HepG2 (cell line): Measurements from ENCODE around the gene SLC25A22. TPM values are rescaled to one million over a fixed set of nuclear protein-coding genes. Genes with fewer than 3 reads are reported as not detected.

Source experiments
- CENPT ChIP-seq: sonication (generic); formaldehyde crosslinking; IDR thresholded peaks from 2 replicates; pipeline ENCODE4 v1.8.0; 2022; ENCODE audit warnings: low read depth, mild to moderate bottlenecking, moderate library complexity, missing genetic modification reagents
- CSRNP2 ChIP-seq: sonication (generic); formaldehyde crosslinking; conservative IDR thresholded peaks from 2 replicates; pipeline ENCODE4 v1.8.0; 2022; ENCODE audit warnings: low read depth, missing genetic modification reagents
- GPBP1L1 ChIP-seq: sonication (generic); formaldehyde crosslinking; IDR thresholded peaks from 2 replicates; pipeline ENCODE4 v1.5.0; 2020; ENCODE audit warnings: mild to moderate bottlenecking, missing genetic modification reagents
- HINFP ChIP-seq: sonication (generic); formaldehyde crosslinking; IDR thresholded peaks from 2 replicates; pipeline ENCODE4 v1.4.0; 2020; ENCODE audit warnings: low read depth, mild to moderate bottlenecking, missing genetic modification reagents
- NCOA1 ChIP-seq: sonication (generic); formaldehyde crosslinking; IDR thresholded peaks from 2 replicates; pipeline ENCODE4 v1.9.0; 2021; ENCODE audit warnings: missing genetic modification reagents
- PAWR ChIP-seq: sonication (generic); formaldehyde crosslinking; IDR thresholded peaks from 2 replicates; pipeline ENCODE4 v1.4.0; 2020; ENCODE audit warnings: missing genetic modification reagents, mild to moderate bottlenecking, borderline replicate concordance
- SALL1 ChIP-seq: sonication (generic); formaldehyde crosslinking; IDR thresholded peaks from 2 replicates; pipeline ENCODE4 v1.8.0; 2022; ENCODE audit warnings: mild to moderate bottlenecking, missing genetic modification reagents
- SETDB1 ChIP-seq: sonication (generic); formaldehyde crosslinking; IDR thresholded peaks from 2 replicates; pipeline ENCODE4 v1.5.1; 2020; ENCODE audit warnings: missing genetic modification reagents, mild to moderate bottlenecking, borderline replicate concordance
- STAT5B ChIP-seq: sonication (generic); formaldehyde crosslinking; IDR thresholded peaks from 2 replicates; pipeline ENCODE4 v1.4.0; 2020; ENCODE audit warnings: missing genetic modification reagents
- TCF7 ChIP-seq: sonication (generic); IDR thresholded peaks from 2 replicates; pipeline ENCODE4 v1.6.1; 2016; ENCODE audit warnings: antibody characterized with exemption, low read depth
- ZBTB39 ChIP-seq: sonication (generic); formaldehyde crosslinking; IDR thresholded peaks from 2 replicates; pipeline ENCODE4 v1.5.0; 2020; ENCODE audit warnings: missing genetic modification reagents
- ZEB1 ChIP-seq: IDR thresholded peaks from 2 replicates; pipeline ENCODE4 v1.6.1; 2012; ENCODE audit warnings: mild to moderate bottlenecking, low read depth, inconsistent platforms; ENCODE audit not compliant: insufficient replicate concordance
- ZMYM3 ChIP-seq: sonication (generic); formaldehyde crosslinking; IDR thresholded peaks from 2 replicates; pipeline ENCODE4 v1.5.1; 2020; ENCODE audit warnings: mild to moderate bottlenecking, missing genetic modification reagents
- ZNF24 ChIP-seq: fragments of 450-650 bp; IDR thresholded peaks from 2 replicates; pipeline ENCODE4 v1.6.1; 2017; ENCODE audit warnings: antibody characterized with exemption, mild to moderate bottlenecking
- ZNF503 ChIP-seq: sonication (generic); formaldehyde crosslinking; IDR thresholded peaks from 2 replicates; pipeline ENCODE4 v1.4.0; 2020; ENCODE audit warnings: missing genetic modification reagents
- polyA plus RNA-seq, 8 experiments: library from polyadenylated mRNA; depleted of rRNA in 3 of 8; stranded (reverse) in 7 of 8; unstranded in 1 of 8; fragments of >200 nt; fragmentation: Illumina TruSeq in 4 of 8; extraction: Trizol in 4 of 8; gene quantifications; 2 replicates each; pipeline versions ENCODE4 v1.2.1 to v1.2.3, GENCODE V29; 2011 to 2016; ENCODE audit warnings: low read depth in 4 of 8, missing spikeins in 1 of 8, mixed read lengths in 1 of 8; ENCODE audit not compliant: insufficient read depth in 1 of 8
- total RNA-seq, 5 experiments: library from RNA; depleted of rRNA; stranded (reverse); fragments of >200 nt; fragmentation: Illumina TruSeq; extraction: Trizol; gene quantifications; 2 replicates each; pipeline ENCODE4 v1.2.3, GENCODE V29; 2016; ENCODE audit warnings: low read depth in 1 of 5

The SLC25A22 gene
- total and polyA plus RNA-seq, 2 of the 13 experiments (the other 11 are each of a cell fraction or from before 2014, with no cell fraction given) = 12.4 to 19.2 TPM

- TF ChIP-seq GPBP1L1 (no peak), SETDB1 (CRISPR knock-in tag) (no peak), HINFP (CRISPR knock-in tag) (0 out of 2 replicates have a peak, but pooled peaks have one; percentile 18), TCF7 (no peak), NCOA1 (CRISPR knock-in tag) (no peak), CSRNP2 (CRISPR knock-in tag) (no peak), ZNF503 (CRISPR knock-in tag) (no peak), ZNF24 (no peak), PAWR (CRISPR knock-in tag) (0 out of 2 replicates have a peak, but pooled peaks have one; percentile 35), ZBTB39 (CRISPR knock-in tag) (no peak), SALL1 (peak; percentile 76), ZEB1 (peak; percentile 35), CENPT (0 out of 2 replicates have a peak, but pooled peaks have one; percentile 34), STAT5B (CRISPR knock-in tag) (no peak), ZMYM3 (CRISPR knock-in tag) (peak; percentile 64; the same call in 1 of the 2 replicates)
These were observed 40.6 kb upstream of the SLC25A22 start (continued) for GRCh38 chr11:838441-839279.
